Fibroblast of villous mesenchyme (primary cell): ENCODE measurements around the gene TRAPPC10. TPM values are rescaled to one million over a fixed set of nuclear protein-coding genes. Genes with fewer than 3 reads are reported as not detected.

Experiments
- DNase-seq: peaks from one replicate; pipeline ENCODE4 v3.0.0-alpha.2; 2010; ENCODE audit warnings: low read depth
- H3K4me3 ChIP-seq: 2 replicates; pipeline ENCODE4 v1.5.1; 2011; ENCODE audit warnings: low read depth, mild to moderate bottlenecking, low read length
- CTCF ChIP-seq: IDR thresholded peaks from 2 replicates; pipeline ENCODE4 v1.5.1; 2012; ENCODE audit warnings: low read depth, mild to moderate bottlenecking, low read length; ENCODE audit not compliant: insufficient read depth
- total RNA-seq: library from RNA; depleted of rRNA; stranded (reverse); fragments of >200 nt; gene quantifications from 2 replicates; pipeline ENCODE4 v1.2.3, GENCODE V29; 2012

Gene TRAPPC10
- total RNA-seq, 1 donor, result 28.5 TPM

GRCh38 chr21:44074315-44074958, 62.3 kb downstream of the TRAPPC10 start:
- H3K4me3 ChIP-seq, result no peak overlapping the region
- DNase-seq, result no peak
- TF ChIP-seq CTCF, result no peak

GRCh38 chr21:44076316-44076715, 64.2 kb downstream of the TRAPPC10 start:
- H3K4me3 ChIP-seq, result no peak overlapping the region
- TF ChIP-seq CTCF, result no peak
- no peak for DNase-seq

DNA sequence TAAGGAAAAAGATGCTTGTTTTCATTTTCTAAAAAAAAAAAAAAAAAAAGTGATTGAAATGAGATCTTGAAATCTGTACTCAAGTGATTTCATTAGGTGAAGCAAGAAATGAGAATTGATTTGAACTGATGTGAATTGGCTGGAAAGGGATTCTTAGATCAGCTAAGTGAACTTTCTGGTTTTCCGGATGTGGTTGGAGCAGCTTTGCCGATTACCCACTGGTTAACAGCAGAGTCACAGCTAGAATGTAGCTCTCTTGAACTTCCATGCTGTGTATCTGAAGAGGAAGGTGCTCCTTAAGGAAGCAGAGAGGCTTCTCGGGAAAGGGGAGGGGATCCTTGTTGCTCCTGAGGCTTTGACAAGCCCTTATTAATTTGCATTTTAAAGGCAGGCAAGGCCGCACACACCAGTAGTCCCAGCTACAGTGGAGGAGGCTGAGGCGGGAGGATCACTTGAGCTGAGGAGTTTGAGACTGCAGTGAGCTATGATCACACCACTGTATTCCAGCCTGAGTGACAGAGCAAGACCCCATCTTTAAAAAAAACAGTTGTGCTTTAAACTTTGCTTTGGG, 66.4 kb downstream of the TRAPPC10 start:
- DNase-seq, result no peak
- no peak overlapping the region for H3K4me3 ChIP-seq
- no peak for TF ChIP-seq CTCF

DNA sequence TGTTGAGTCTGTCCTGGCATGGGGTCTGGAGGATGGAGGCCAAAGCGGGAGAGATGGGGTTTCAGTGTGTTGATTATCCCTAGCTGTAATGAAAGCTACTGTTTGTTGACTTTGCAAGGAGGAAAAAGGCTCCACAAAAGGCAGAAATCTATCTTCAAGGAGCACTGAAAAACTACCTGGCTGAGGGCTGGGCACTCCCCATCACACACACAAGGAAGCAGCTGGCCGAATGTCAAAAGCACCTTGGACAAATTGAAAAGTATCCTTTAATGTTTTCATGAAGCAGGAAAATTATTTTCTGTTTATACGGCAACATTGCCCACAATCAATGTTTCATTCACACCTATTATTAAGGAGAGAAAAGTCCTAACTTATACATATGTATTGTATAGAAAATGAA, 67.3 kb downstream of the TRAPPC10 start:
- no peak for TF ChIP-seq CTCF
- DNase-seq, result no peak
- H3K4me3 ChIP-seq, result no peak overlapping the region

DNA sequence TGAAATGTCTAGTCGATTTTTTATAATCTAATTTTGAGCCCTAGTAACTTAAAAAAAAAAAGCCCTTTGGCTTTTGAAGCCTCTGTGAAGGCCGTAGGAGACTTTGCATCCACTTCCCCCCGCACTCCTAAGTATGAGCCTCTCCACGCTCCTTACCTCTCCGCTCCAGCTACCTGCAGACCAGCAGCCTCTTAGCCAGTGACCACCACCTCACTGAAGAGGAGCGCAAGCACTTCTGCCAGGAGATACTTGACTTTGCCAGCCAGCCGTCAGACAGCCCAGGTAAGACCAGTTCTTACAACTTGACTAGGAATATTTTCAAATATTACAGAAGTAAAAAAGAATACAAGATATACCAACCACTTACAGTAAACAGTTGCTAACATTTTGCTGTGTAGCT, 67.7 kb downstream of the TRAPPC10 start:
- DNase-seq, result no peak
- no peak for TF ChIP-seq CTCF

GRCh38 chr21:44082648-44083440, 70.7 kb downstream of the TRAPPC10 start:
- no peak overlapping the region for H3K4me3 ChIP-seq
- TF ChIP-seq CTCF, result no peak
- DNase-seq, result no peak

More for the DNA sequence above, 67.7 kb downstream of the TRAPPC10 start:
- no peak overlapping the region for H3K4me3 ChIP-seq
